Stimulated activated CD8-positive, alpha-beta memory T cell treated with anti-CD3 and anti-CD28 coated beads, Interleukin-4, amount 100 ng/mL, for 48 hours (primary cell): ENCODE data around the gene HSD3B1.

Source experiments
- DNase-seq: peaks from one replicate; pipeline ENCODE4 v3.0.0-alpha.2; 2020

Gene HSD3B1

DNA sequence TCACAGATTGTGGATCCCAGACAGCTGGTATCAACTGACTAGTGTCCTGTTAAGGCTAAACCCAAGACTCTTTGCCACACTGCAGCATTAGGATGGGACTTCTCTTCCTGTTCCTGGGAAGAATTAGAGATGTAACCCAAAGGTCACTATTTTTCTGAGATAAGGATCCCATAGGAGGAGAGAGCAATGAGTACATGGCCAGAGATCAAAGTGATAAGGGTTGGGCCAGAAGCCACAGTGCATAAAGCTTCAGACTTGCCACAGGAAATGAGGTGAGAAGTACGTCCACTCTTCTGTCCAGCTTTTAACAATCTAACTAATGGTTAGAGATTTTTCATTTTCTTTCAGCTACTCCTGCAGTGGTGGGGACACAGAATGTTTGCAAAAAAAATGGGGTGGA, at the start of gene HSD3B1:
Gene HSD3B1, plus strand, starts transcription at position 270 of the 400 bp plus-strand sequence. CDS start 267 bp downstream, outside the sequence.
- DNase-seq: no peak

DNA sequence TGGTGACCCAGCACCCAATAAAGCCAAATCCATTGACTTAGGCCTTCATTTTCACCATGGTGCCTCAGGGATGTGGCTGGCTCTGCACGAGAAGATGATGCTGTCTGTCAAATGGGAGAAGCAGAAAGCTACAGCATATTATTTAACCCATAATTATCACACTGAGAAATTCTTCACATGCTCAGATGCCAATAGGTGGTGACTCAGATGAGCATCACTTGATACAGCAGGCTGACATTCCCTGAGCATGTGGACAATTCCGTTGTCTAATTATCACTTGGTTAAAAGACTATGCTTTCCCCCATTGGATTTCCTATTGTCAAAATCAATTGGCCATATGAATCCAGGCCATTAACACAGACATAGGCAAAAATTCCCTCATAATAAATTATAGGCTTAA, 44.0 kb upstream of the HSD3B1 start:
- DNase-seq: no peak

DNA sequence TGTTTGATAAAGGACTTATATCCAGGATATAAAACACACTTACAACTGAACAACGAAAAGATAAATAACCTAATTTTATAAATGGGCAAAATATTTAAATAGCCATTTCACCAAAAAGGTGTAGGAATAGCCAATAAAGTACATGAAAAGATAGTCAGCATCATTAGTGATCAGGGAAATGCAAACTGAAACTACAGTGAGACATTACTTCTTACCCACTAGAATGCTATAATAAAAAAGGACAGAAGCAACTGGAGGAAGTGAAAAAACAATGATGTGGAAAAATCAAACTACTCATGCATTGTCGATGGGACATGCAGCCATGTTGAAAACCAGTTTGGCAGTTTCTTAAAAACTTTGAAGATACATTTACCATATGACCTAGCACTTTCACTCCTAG, 43.4 kb upstream of the HSD3B1 start:
- DNase-seq: no peak

DNA sequence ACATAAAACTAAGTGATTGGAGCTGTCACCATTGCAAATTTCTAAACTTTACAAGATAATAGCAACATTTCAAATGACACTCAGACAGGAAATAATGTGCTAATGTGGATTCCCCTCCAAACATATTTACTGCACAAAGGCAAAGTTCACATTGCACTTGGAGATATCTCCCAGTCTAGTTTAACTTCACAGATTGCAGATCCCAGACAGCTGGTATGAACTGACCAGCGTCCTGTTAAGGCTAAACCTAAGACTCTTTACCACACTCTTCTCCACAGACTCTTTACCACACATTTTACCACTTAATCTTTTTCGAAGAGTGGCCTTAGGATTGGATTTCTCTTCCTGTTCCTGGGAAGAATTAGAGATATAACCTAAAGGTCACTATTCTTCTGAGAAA, 40.6 kb upstream of the HSD3B1 start:
- DNase-seq: no peak

DNA sequence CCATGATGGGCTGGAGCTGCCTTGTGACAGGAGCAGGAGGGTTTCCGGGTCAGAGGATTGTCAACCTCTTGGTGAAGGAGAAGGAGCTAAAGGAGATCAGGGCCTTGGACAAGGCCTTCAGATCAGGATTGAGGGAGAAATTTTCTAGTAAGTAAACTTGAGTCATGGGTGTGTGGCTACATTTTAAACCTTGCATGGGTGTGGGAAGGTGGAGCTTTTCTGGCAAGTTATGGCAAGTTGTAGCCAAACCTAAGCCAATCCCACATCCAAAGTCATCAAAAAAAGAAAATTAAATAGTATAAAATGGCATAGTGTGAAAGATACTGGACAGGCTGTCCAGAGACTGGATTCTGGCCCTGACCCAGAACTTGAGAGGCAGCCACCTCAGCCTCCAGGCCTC, 39.8 kb upstream of the HSD3B1 start:
- no peak for DNase-seq

DNA sequence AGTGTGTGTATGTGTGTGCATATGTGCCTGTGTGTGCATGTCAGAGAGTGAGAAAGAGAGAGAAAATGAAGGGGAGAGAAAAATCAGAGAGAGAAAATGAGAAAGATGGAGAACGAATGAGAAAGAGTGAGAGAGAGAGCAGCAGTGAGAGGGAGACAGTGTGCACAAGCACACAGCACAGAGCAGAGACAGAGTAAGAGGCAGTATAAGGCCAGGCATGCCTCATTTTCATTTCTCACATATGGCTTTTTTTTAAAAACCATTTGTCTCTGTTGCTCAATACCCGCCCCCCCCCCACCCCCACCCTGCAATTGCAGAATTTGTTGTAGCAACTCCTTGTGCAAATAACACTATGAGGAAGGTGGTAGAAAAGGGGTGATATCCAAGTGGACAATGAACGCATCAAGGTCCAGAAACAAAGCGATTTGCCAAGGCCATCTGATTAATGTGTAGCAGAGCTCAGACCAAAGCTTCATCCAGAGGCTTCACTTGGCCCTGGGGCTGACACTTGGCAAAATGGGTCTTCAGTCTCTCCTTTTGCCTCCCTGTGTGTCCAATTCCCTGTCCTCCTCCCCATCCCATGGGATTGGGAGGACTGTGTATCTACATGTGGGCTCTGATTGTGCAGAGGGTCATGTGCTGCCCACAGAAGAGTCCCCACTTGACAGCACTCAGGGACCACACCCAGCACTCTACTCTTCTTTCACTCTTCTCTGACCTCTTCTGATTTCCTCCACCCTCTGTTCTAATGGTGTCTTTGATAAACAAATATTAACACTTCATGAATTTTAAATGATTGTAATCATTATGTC, 38.9 kb upstream of the HSD3B1 start:
- no peak for DNase-seq

DNA sequence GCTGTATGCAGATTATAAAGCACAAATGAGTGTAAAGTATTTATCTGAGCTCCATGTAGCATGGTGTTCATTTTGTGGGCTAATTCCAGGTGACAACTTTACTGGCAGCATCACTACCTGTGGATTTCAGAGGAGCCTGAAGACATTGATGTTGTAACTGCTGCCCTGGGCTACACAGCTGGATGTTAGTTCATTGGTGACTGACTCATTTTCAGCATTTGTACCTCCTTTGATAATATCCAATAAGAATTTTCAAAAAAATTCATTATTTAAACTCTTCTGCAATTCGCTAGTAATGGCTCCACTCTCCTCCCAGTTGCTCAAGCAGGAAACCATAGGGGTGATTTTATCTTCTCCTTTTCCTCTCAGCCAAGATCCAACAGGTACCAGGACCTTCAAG, 37.3 kb upstream of the HSD3B1 start:
- DNase-seq: no peak

DNA sequence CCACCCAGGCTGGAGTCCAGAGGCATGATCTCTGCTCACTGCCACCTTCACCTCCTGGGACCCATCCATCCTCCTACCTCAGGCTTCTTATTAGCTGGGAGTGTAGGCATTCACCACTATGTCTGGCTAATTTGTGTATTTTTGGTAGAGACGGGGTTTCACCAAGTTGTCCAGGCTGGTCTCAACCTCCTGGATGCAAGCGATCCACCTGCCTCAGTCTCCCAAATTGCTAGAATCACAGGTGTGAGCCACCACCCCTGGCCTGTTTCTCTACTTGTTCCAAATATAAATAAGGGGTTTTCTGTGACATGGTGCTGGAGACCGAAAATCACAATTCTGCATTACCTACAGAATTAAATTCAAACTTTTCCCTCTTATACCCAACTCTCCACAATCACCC, 36.6 kb upstream of the HSD3B1 start:
- DNase-seq: no peak

DNA sequence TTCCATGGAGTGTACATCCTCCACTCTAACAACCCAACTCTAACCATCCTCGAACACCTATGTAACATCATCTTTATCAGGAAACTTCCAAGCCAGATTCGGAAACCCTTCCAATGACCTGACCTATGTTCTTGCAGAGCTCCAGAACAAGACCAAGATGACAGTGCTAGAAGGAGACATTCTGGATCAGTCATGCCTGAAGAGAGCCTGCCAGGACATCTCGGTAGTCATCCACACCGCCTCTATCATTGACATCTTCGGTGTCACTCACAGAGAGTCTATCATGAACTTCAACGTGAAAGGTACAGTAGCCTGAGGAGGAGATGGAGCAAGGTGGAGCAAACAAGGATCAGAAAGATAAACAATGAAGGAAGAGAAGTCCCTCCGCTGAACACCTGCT, 36.1 kb upstream of the HSD3B1 start:
- DNase-seq: no peak

DNA sequence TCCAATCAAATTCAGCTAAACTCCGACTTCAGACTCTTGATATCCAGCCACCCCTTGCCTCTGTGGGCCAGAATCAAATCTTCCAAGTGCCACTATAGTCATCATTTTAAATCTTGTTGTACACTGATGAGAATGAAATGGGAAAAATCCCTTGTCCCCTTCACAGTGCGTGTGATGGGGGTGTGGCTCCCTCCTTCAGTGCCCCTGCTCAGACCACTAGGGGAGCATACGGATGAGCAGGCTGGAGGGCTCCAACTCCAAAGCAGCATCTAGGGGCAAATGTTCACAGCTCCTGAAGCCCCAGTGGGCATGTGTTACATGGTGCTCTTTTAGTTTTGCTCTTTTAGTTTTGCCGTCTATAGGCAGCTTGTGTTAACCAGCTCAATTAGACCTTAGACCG, 35.4 kb upstream of the HSD3B1 start:
- no peak for DNase-seq

DNA sequence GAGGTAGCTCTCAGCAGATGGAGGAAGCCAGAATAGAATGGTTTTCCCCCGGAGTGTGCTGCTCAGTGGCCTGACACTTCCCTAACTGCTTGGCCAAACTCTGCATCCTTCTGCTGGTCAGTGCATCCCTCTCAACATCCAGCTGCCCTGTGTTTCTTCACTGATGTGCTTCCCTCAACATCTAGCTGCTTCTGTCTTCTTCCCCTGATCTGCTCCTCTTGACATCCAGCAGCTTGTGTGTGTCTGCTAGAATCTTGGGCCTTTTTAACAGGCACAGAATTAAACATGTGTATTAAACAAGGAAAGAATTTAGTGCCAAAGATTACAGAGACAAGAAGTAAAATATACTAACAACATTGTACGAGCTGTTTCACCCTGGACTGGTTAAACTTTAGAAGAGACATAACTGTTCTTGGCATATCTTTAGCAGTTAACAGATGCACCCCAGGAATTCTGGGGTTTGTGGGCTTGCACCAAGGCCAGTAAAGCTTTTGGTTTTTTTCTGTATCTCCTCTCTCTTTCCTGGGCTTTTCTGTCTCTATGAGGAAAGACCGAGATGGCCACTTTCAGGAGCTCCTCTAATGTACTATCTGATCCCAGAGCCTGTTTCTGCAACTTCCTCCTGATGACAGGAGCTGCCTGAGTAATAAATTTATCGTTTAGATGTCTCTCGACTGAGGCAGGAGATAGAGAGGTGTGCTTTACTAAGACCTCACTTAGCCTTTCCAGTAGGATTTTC, 34.8 kb upstream of the HSD3B1 start:
- no peak for DNase-seq

DNA sequence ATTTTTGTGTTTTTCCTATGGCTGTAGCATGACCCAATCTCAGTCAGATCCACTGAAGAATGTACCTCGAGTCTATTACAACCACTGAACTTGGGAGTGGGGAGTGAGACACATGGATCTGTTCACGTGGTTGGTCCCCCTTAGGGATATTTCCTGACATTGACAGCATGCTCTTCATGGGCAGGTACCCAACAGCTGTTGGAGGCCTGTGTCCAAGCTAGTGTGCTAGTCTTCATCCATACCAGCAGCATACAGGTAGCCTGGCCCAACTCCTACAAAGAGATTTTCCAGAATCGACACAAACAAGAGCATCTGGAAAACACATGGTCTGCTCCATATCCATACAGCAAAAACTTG, 34.2 kb upstream of the HSD3B1 start:
- no peak for DNase-seq

DNA sequence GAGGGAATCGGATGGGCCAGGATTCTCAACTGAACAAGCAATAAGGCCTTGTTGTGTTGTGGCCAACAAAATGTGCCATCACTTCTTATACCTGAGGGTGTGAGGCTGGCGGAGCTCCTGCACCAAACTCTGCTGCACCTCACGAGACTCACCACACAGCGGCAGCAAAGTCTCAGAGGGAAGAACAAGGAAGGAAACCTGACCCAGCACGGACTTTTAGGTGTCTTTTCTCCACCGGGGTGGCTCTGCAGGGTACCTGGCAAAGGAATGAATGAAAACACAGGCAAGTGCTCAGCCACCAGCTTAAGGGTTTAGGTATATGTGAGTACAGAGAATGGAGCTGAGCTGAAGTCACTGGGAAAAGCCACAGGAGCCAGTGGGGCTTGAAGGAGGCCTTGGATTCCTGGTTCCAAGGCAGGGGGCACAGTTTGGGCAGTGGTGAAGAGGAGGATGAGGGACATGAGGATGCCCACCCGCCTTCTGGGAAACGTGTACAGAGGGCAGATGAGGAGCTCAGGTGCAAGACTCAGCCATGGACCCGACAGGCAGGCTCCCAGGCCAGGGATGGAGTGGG, 31.1 kb upstream of the HSD3B1 start:
- peak; percentile 58 for DNase-seq

DNA sequence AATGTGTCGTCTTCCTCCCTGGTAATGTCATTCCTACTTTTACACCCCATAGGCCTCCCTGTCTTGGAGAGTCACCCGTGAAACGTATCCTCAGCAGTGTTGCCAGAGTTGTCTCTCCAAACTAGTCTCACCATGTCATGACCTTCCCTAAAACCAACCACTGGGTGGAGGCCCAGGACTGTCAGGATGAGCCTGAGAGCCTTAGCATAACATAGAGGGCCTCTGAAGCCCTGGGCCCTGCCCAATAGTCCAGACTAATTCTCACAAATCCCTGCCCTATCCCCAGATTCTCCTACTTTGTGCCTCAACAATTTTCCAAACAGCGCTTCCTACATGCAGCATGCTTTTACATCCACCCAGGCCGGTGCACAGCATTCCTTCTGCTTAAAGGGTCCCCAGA, 29.3 kb upstream of the HSD3B1 start:
- DNase-seq: no peak

DNA sequence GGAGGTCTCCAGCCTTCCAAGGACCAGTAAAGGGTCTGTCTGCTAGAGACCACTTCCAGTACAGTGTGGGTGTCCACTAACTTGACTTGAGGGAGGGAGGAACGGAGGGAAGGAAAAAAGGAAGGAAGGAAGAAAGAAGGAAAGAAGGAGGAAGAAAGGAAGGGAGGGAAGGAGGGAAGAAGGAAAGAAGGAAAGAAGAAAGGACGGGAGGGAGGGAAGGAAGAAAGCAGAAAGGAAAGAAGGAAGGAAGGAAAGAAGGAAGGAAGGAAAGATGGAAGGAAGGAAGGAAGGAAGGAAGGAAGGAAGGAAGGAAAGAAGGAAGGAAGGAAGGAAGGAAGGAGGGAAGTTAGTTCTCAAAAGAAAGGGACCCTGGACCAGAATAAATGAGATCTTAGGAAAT, 26.8 kb upstream of the HSD3B1 start:
- no peak for DNase-seq

DNA sequence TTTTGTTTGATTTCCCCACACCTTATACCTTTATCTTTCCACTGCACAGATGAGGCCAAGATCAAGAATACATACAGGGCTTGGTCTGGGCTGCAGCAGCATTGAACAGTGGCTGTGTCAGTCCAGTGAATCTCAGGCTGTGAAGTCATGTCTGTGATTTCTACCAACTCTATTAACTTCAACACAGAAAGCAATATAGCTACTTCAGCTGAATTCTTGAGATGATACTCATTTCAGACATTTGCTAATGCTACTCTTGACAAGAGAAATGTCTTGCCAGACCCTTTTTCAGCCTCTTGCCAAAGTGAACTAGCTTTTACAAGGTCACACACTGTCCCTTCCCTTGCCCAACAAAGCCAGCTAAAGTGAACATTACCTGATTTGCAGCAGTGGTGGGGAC, 25.1 kb upstream of the HSD3B1 start:
- no peak for DNase-seq

DNA sequence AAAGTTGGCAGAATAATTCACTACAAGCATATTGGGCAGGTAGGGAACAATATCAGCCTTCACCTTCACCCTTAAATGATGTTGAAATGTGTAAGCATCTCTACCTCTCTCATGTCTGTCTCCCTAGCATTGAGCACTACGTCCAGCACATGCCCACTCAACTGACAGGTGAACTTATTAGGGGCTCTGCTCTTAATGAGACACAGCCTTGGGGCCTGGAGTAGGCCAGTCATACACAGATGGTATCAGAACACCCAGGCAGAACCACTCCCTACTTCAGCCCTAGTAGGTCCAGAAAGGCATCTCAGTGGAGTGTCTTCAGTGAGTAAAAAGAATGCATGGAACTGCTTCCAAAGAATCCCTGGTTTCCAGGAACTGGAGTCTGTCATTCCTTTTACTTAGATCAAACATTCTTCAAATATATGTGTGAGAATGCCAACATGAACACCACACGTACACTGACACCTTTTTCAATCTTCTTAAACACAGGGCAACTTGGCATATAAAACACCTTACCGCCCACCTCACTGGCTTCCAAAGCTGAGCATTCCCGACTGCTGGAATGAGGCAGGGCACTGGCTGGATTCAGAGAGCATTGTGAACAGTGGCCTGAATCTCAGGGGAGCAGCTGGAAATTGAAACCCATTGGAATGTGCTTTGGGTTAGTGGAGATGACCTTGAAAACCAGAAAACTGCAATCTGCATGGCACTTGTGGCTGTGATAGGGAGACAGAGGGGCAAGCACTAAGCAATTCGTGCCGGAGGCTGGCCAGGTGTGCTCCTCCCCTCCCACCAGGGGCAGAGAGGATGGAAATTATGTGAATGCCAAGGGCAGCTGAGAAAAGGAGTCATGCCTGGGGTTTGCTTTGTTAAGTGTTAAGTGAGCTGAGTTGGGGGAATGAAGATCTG, 24.2 kb upstream of the HSD3B1 start:
- DNase-seq: no peak

DNA sequence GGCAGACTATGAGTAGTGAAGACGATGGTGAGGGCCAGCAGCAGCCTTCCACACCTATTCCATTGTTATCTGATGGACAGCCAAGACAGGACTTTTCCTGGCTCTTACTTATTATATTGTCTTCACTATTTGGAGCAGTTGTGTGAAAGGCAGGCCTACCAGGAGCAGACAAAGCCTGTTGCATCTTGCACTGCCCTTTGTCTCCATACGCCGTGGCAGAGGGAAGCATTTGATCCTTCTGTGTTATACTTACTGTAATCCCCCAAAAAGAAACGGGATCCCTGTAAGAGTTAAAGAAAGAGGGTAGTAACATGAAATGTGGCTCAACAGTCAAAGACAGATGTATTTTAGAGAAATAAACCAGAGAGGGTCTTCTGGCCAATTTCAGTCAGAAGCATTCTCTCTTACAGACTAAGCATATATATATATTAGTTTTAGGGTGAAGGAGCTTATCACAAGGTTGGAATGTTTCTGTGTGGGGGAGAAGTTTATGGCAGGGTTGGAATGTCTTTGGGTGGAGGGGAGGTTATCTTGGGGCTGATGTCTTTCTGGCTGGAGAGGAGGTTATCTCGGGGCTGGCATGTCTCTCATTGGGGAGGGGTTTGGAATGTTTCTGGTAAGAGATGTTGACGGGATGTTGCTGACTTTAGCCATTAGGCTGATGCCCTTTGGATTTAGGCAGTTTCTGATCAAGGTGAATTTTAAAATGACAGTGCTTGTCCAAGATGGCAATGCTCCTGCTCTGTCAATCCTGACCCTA, 23.4 kb upstream of the HSD3B1 start:
- no peak for DNase-seq

DNA sequence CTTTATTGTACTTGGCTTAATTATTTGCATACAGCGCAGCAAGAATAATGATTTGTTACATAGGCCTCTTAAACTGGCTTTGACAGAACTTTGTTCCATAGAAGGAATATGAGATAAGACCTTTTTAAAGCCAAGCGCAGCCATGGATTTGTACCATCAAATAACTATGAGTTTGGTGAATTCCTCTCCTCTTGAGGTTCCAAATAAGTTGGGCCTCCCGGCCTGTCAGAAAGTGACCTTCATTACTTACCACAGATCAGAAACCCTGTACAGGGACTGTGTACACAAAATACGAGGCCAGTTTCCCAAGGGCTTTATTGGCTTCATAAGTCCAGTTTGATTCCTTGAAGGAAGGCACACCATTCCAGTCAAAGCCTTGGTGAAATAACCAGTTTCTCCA, 21.8 kb upstream of the HSD3B1 start:
- DNase-seq: no peak

DNA sequence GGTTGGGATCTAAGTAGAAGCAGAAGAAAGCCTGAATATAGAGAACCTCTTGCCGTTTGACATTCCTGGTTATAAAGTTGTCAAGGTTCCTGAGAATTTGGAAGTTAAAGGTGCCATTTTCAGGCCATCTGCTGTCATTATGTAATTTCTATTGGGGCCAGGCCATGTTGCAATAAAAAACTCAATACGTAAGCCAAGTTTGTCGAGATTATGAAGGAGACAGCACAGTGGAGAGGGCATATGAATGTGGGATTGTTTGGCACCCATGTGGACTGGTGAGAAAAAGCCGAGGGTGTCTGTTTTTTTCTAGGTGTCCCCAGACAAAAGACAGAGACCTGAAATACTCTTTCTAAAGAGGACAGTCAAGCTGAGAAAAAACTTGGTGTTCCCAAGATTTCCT, 18.8 kb upstream of the HSD3B1 start:
- DNase-seq: no peak

DNA sequence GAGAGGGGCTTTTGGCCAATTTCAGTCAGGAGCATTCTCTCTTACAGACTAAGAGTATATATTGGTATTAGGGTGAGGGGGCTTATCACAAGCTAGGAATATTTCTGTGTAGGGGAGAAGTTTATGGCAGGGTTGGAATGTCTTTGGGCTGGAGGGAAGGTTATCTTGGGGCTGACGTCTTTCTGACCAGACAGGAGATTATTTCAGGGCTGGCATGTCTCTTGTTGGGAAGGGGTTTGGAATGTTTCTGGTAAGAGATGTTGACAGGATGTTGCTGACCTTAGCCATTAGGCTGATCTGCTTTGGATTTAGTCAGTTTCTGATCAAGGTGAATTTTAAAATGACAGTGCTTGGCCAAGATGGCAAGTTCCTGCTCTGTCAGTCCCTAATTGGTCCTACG, 17.8 kb upstream of the HSD3B1 start:
- no peak for DNase-seq

DNA sequence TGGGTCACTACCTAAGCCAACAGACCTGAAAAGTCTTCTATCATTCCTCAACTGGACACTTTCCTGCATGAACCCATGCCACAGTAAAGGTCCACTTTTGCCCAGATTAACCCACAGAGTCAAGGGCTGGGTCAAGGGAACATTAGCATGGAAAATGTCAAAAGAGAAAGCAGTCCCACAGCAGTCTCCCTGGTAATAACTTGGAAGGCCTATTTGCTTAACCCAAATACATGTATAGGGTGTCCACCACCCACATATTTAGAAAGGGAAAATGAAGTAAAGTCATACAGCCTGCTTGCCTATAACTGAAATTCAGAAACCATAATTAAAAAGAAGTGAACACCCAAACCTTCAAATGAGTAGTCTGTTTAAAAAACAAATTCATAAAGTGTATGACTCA, 16.1 kb upstream of the HSD3B1 start:
- DNase-seq: no peak

DNA sequence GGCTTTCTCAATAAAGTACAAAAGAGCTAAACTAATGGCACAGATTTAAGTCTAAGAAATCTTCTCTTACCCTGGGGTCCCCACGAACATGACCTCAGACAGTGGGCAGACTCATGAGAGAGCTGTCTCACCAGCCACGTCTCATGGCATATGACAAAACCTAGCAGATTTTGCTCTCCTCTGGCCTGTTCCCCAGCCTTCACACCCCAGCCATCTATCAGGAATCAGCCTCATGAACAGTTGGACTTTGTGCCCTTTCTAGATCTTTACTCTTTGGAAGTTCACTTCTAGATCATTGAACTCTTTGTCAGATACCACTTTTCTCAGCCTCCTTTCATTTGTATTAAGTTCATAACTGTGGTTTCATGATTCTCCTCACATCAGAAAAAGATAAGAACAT, 14.2 kb upstream of the HSD3B1 start:
- DNase-seq: no peak
